GM12891 (cell line): ENCODE results near the gene RETREG3.

Experiments
- DNase-seq: peaks from one replicate; pipeline ENCODE4 v3.0.0; 2011; ENCODE audit warnings: low spot score; ENCODE audit not compliant: insufficient read length
- FAIRE-seq: peaks from 2 replicates; lab custom pipeline; 2011; peaks lifted over from hg19 to GRCh38; lab: Jason Lieb, UNC
- PAX5 ChIP-seq: IDR thresholded peaks from 2 replicates; pipeline ENCODE4 v1.6.1; 2011; ENCODE audit warnings: low read length, moderate library complexity, mild to moderate bottlenecking; ENCODE audit not compliant: insufficient read depth, severe bottlenecking
- POLR2A ChIP-seq: IDR thresholded peaks from 2 replicates; pipeline ENCODE4 v1.6.1; 2011; ENCODE audit warnings: low read depth, low read length, control low read depth
- POLR2AphosphoS5 ChIP-seq: IDR thresholded peaks from 2 replicates; pipeline ENCODE4 v1.6.1; 2011; ENCODE audit warnings: low read depth, low read length, control low read depth
- POU2F2 ChIP-seq: IDR thresholded peaks from 2 replicates; pipeline ENCODE4 v1.6.1; 2011; ENCODE audit warnings: low read depth, mild to moderate bottlenecking, control low read depth, low read length, moderate library complexity
- SPI1 ChIP-seq: IDR thresholded peaks from 2 replicates; pipeline ENCODE4 v1.6.1; 2011; ENCODE audit warnings: low read depth, low read length, control low read depth
- TAF1 ChIP-seq: IDR thresholded peaks from 2 replicates; pipeline ENCODE4 v1.6.1; 2011; ENCODE audit warnings: low read depth, low read length, control low read depth

The RETREG3 gene

DNA sequence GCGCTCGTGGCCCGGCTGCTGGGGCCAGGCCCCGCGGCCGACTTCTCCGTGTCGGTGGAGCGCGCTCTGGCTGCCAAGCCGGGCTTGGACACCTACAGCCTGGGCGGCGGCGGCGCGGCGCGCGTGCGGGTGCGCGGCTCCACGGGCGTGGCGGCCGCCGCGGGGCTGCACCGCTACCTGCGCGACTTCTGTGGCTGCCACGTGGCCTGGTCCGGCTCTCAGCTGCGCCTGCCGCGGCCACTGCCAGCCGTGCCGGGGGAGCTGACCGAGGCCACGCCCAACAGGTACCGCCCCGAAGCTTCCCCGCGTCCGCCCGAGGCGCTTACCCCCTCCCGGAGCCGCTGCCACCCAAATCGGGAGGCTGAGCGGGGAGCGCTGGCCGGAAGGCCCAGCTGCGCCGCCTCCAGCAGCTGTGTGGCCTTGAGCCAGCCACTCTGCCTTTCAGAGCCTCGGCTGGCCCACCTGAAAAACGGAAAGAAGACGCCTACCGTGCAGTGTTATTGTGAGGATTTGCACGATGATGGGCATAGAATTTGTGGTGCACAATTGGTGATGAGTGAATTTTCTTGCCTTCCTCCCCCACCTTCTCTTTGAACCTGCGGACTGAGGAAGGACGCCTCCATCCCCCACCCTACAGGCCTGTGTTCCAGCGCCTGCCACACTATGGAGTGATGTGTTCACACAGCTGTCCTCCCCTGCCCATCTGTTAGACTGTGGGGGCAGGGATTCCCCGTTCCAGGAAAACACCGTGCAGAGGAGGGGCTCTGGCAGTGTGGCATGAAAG, 72.6 kb downstream of the RETREG3 start:
- FAIRE-seq (peak; percentile 88), DNase-seq (peak; percentile 94)
- TF ChIP-seq TAF1: no peak
- TF ChIP-seq POU2F2: no peak
- TF ChIP-seq POLR2A: no peak
- TF ChIP-seq POLR2AphosphoS5: no peak; the same call in 1 of the 2 replicates
- TF ChIP-seq PAX5: no peak
- no peak for TF ChIP-seq SPI1

DNA sequence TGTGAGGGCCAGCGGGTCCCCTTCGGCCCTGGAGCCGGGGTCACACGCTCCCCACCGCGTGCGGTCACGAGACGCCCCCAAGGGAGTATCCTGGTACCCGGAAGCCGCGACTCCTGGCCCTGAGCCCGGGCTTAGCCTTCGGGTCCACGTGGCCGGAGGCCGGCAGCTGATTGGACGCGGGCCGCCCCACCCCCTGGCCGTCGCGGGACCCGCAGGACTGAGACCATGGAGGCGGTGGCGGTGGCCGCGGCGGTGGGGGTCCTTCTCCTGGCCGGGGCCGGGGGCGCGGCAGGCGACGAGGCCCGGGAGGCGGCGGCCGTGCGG, 73.2 kb downstream of the RETREG3 start, which contains the start of gene NAGLU:
NAGLU (plus strand) TSS at position 194 of the 324 bp plus-strand sequence; CDS start at position 226, 32 bp downstream.
- TF ChIP-seq SPI1 (0 out of 2 replicates have a peak, but pooled peaks have one; percentile 0), TAF1 (no peak), PAX5 (no peak), POLR2AphosphoS5 (no peak; the same call in 1 of the 2 replicates), POU2F2 (peak; percentile 66; the same call in 1 of the 2 replicates), POLR2A (no peak)
- DNase-seq (peak; percentile 99), FAIRE-seq (peak; percentile 84)

GRCh38 chr17:42535155-42536047, 73.8 kb downstream of the RETREG3 start:
- no peak for DNase-seq
- TF ChIP-seq POU2F2 (no peak), SPI1 (0 out of 2 replicates have a peak, but pooled peaks have one; percentile 0)
- FAIRE-seq: no peak

GRCh38 chr17:42531455-42532354, 77.5 kb downstream of the RETREG3 start:
- FAIRE-seq (peak; percentile 73), DNase-seq (no peak)
- TF ChIP-seq TAF1 (no peak), POU2F2 (no peak), PAX5 (no peak), SPI1 (no peak), POLR2A (no peak)

GRCh38 chr17:42530952-42531454, 78.2 kb downstream of the RETREG3 start:
- FAIRE-seq (no peak), DNase-seq (no peak)
- no peak for TF ChIP-seq TAF1
- no peak for TF ChIP-seq POLR2A
- TF ChIP-seq POU2F2: no peak
